Activated CD4-positive, alpha-beta memory T cell treated with anti-CD3 and anti-CD28 coated beads, Interleukin-2, amount 10 ng/mL, durations not matched to agents 7 days and 5 days (primary cell): ENCODE results near the gene TTC21A. TPM values are rescaled to one million over a fixed set of nuclear protein-coding genes. Genes with fewer than 3 reads are reported as not detected.

ENCODE experiments used
- CTCF ChIA-PET: fragments of 350-600 bp; sonication (Branson Sonifier 250); formaldehyde crosslinking; loops from one replicate; lab custom pipeline; 2021; ENCODE audit warnings: antibody characterized with exemption, inconsistent platforms; lab: Charles Lee
- POLR2A ChIA-PET: fragments of 350-600 bp; sonication (Branson Sonifier 250); formaldehyde crosslinking; loops from one replicate; lab custom pipeline; 2021; ENCODE audit warnings: antibody characterized with exemption; lab: Charles Lee
- DNase-seq: peaks from one replicate; pipeline ENCODE4 v3.0.0-alpha.2; 2020
- H3K27ac Mint-ChIP-seq: one replicate; pipeline ENCODE4 v1.8.0; 2021; ENCODE audit warnings: mild to moderate bottlenecking, mixed read lengths
- H3K27me3 Mint-ChIP-seq: one replicate; pipeline ENCODE4 v1.8.0; 2021; ENCODE audit warnings: mixed read lengths
- H3K36me3 Mint-ChIP-seq: one replicate; pipeline ENCODE4 v1.8.0; 2021; ENCODE audit warnings: low read depth, mixed read lengths
- H3K4me1 Mint-ChIP-seq: one replicate; pipeline ENCODE4 v1.8.0; 2021; ENCODE audit warnings: mixed read lengths
- H3K4me3 Mint-ChIP-seq: one replicate; pipeline ENCODE4 v1.8.0; 2021; ENCODE audit warnings: mild to moderate bottlenecking, mixed read lengths
- H3K9me3 Mint-ChIP-seq: one replicate; pipeline ENCODE4 v1.8.0; 2021; ENCODE audit warnings: mixed read lengths
- total RNA-seq, 2 experiments: library from RNA; stranded (reverse); gene quantifications; one replicate each; pipeline ENCODE4 v1.2.3, GENCODE V29; 2021

TTC21A gene
- total RNA-seq, 2 experiments from 2014 or later: 11.2 to 12.1 TPM

- H3K4me1 Mint-ChIP-seq: peaks cover 50% of the 10 kb centered on the region
Measured at GRCh38 chr3:39180546-39181346, 73.3 kb downstream of the TTC21A start.

GRCh38 chr3:39181408-39182335, 74.2 kb downstream of the TTC21A start:
- Mint-ChIP-seq H3K9me3 (no peaks in the 10 kb centered on the region), H3K27ac (no peak overlapping the region), H3K4me1 (peaks cover 40% of the 10 kb centered on the region), H3K4me3 (peak overlapping the region; percentile 29), H3K36me3 (no peaks in the 10 kb centered on the region), H3K27me3 (no peaks in the 10 kb centered on the region)
- CTCF ChIA-PET: interaction anchor here (0.9 to 1.4 kb wide), 3 partner anchors 8 to 106 kb away, joined by 3 to 6 read pairs (median 3); no protein-coding TSS in a partner anchor
- DNase-seq: no peak
- POLR2A ChIA-PET: interaction anchor here (1.5 kb wide), 1 partner anchor 74 kb away, joined by 5 read pairs; no protein-coding TSS in a partner anchor

More at GRCh38 chr3:39180546-39181346, 73.3 kb downstream of the TTC21A start:
- DNase-seq: peak; percentile 94
- Mint-ChIP-seq H3K27ac (peak overlapping the region; percentile 63), H3K4me3 (peak overlapping the region; percentile 79), H3K27me3 (no peaks in the 10 kb centered on the region), H3K36me3 (peaks cover 8% of the 10 kb centered on the region), H3K9me3 (peaks cover 3% of the 10 kb centered on the region)
- ChIA-PET POLR2A (interaction anchor here (1.5 kb wide), 1 partner anchor 73 kb away, joined by 5 read pairs; no protein-coding TSS in a partner anchor), CTCF (interaction anchor here (1.2 to 3.2 kb wide), 3 partner anchors 107 to 111 kb away, joined by 3 to 23 read pairs (median 6); no protein-coding TSS in a partner anchor)

GRCh38 chr3:39183211-39184080, 76.0 kb downstream of the TTC21A start:
- DNase-seq: no peak
- no peaks in the 10 kb centered on the region for H3K36me3 Mint-ChIP-seq
- H3K4me3 Mint-ChIP-seq: no peak overlapping the region
- no peaks in the 10 kb centered on the region for H3K27me3 Mint-ChIP-seq
- POLR2A ChIA-PET: interaction anchor here (1.4 kb wide), 2 partner anchors 36 to 95 kb away, joined by 3 read pairs; no protein-coding TSS in a partner anchor
- CTCF ChIA-PET: interaction anchor here (18.5 kb wide), 1 partner anchor 107 kb away, joined by 633 read pairs; no protein-coding TSS in a partner anchor
- H3K27ac Mint-ChIP-seq: no peak overlapping the region
- H3K4me1 Mint-ChIP-seq: peaks cover 28% of the 10 kb centered on the region
- no peaks in the 10 kb centered on the region for H3K9me3 Mint-ChIP-seq

GRCh38 chr3:39184081-39184967, 76.8 kb downstream of the TTC21A start:
- Mint-ChIP-seq H3K4me3 (no peak overlapping the region), H3K36me3 (no peaks in the 10 kb centered on the region), H3K9me3 (no peaks in the 10 kb centered on the region), H3K4me1 (peaks cover 19% of the 10 kb centered on the region), H3K27ac (no peak overlapping the region), H3K27me3 (no peaks in the 10 kb centered on the region)
- ChIA-PET CTCF (interaction anchor here (0.5 to 18.5 kb wide), 2 partner anchors 106 to 110 kb away, joined by 4 to 633 read pairs; no protein-coding TSS in a partner anchor), POLR2A (interaction anchor here (0.7 to 1.4 kb wide), 3 partner anchors 37 to 108 kb away, joined by 3 read pairs; no protein-coding TSS in a partner anchor)
- DNase-seq: no peak

GRCh38 chr3:39184968-39185285, 77.4 kb downstream of the TTC21A start:
- Mint-ChIP-seq H3K4me3 (no peak overlapping the region), H3K27me3 (no peaks in the 10 kb centered on the region), H3K4me1 (peaks cover 18% of the 10 kb centered on the region), H3K9me3 (no peaks in the 10 kb centered on the region), H3K27ac (no peak overlapping the region), H3K36me3 (no peaks in the 10 kb centered on the region)
- POLR2A ChIA-PET: interaction anchor here (0.7 to 1.4 kb wide), 2 partner anchors 38 to 107 kb away, joined by 3 read pairs; no protein-coding TSS in a partner anchor
- CTCF ChIA-PET: interaction anchor here (18.5 kb wide), 1 partner anchor 105 kb away, joined by 633 read pairs; no protein-coding TSS in a partner anchor
- DNase-seq: no peak

GRCh38 chr3:39185326-39185958, 78.0 kb downstream of the TTC21A start:
- ChIA-PET POLR2A (no interaction called here), CTCF (interaction anchor here (18.5 kb wide), 1 partner anchor 105 kb away, joined by 633 read pairs; no protein-coding TSS in a partner anchor)
- Mint-ChIP-seq H3K9me3 (no peaks in the 10 kb centered on the region), H3K36me3 (no peaks in the 10 kb centered on the region), H3K27ac (no peak overlapping the region), H3K4me3 (no peak overlapping the region), H3K4me1 (peaks cover 14% of the 10 kb centered on the region), H3K27me3 (no peaks in the 10 kb centered on the region)
- no peak for DNase-seq

GRCh38 chr3:39185959-39186691, 78.6 kb downstream of the TTC21A start:
- CTCF ChIA-PET: interaction anchor here (0.8 to 18.5 kb wide), 3 partner anchors 10 to 104 kb away, joined by 3 to 633 read pairs (median 4); no protein-coding TSS in a partner anchor
- Mint-ChIP-seq H3K27ac (no peak overlapping the region), H3K9me3 (no peaks in the 10 kb centered on the region), H3K27me3 (no peaks in the 10 kb centered on the region), H3K36me3 (no peaks in the 10 kb centered on the region), H3K4me3 (no peak overlapping the region), H3K4me1 (peaks cover 12% of the 10 kb centered on the region)
- POLR2A ChIA-PET: no interaction called here
- no peak for DNase-seq

GRCh38 chr3:39186692-39187151, 79.2 kb downstream of the TTC21A start:
- CTCF ChIA-PET: interaction anchor here (0.8 to 18.5 kb wide), 3 partner anchors 10 to 103 kb away, joined by 3 to 633 read pairs (median 4); no protein-coding TSS in a partner anchor
- no peaks in the 10 kb centered on the region for H3K27me3 Mint-ChIP-seq
- POLR2A ChIA-PET: no interaction called here
- DNase-seq: no peak
- no peaks in the 10 kb centered on the region for H3K36me3 Mint-ChIP-seq
- no peak overlapping the region for H3K4me3 Mint-ChIP-seq
- no peak overlapping the region for H3K27ac Mint-ChIP-seq
- peaks cover 10% of the 10 kb centered on the region for H3K4me1 Mint-ChIP-seq
- H3K9me3 Mint-ChIP-seq: no peaks in the 10 kb centered on the region

GRCh38 chr3:39187372-39188155, 80.1 kb downstream of the TTC21A start:
- CTCF ChIA-PET: interaction anchor here (18.5 kb wide), 1 partner anchor 103 kb away, joined by 633 read pairs; no protein-coding TSS in a partner anchor
- no peak for DNase-seq
- Mint-ChIP-seq H3K36me3 (no peaks in the 10 kb centered on the region), H3K4me1 (peaks cover 10% of the 10 kb centered on the region), H3K9me3 (no peaks in the 10 kb centered on the region), H3K27me3 (no peaks in the 10 kb centered on the region), H3K27ac (no peak overlapping the region), H3K4me3 (no peak overlapping the region)
- POLR2A ChIA-PET: interaction anchor here (1.8 kb wide), 1 partner anchor 219 kb away, joined by 4 read pairs; the partner anchor contains the start of gene RPSA
